ENCODE data around the gene POLD1.

Gene POLD1

DNA sequence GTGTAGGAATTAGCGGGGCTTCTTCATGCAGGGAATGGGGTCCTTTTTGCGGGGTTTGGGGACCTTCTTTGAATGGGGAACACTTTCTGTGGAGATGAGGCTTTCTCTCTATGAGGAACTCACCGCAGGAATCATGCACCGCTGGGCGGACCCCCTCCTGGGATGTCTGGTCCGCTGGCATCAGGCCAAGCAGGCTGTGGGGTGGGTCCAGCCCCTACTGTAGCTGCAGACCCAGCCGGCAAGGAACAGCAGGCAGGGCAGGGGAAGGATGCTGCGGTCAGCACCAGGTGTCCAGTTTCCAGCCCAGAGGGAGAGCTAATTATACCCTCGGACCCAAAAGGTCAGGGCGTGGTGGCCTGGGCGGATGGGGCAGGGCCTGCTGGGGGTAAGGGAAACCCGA, 50.4 kb downstream of the POLD1 start:
- peaks cover 36% of the 10 kb centered on the region for H3K36me3 ChIP-seq (ENCODE audit: control insufficient read depth, low read length)
- no peaks in the 10 kb centered on the region for H3K9me2 ChIP-seq (replicated peaks; ENCODE audit: control insufficient read depth, low read length)
- H4K20me1 ChIP-seq (ENCODE audit: control insufficient read depth, insufficient read depth, low read depth, low read length), result no peaks in the 10 kb centered on the region
- H3K4me1 ChIP-seq (ENCODE audit: control insufficient read depth, low read length), result peaks cover 61% of the 10 kb centered on the region
- peaks cover 35% of the 10 kb centered on the region for H3F3A ChIP-seq (ENCODE audit: control insufficient read depth, insufficient read depth)
- TF ChIP-seq EZH2phosphoT487 (IDR thresholded peaks at IDR 0.05; ENCODE audit: borderline replicate concordance, low read length), result no peak
- TF ChIP-seq CTCF (IDR thresholded peaks at IDR 0.05; ENCODE audit: low read depth, low read length, poor library complexity, severe bottlenecking), result no peak
- H3K4me2 ChIP-seq (ENCODE audit: low read length), result peak overlapping the region; percentile 84
- peak overlapping the region; percentile 80 for H3K4me3 ChIP-seq (ENCODE audit: low read length)
- H3K9me3 ChIP-seq (ENCODE audit: control insufficient read depth, insufficient read depth, low read length), result no peaks in the 10 kb centered on the region
- H3K27ac ChIP-seq (ENCODE audit: low read depth, low read length), result peak overlapping the region; percentile 96
- H3K27me3 ChIP-seq (ENCODE audit: control insufficient read depth, low read length), result no peaks in the 10 kb centered on the region
- peaks cover 12% of the 10 kb centered on the region for H3K79me2 ChIP-seq (ENCODE audit: control insufficient read depth, low read length)

GRCh38 chr19:50435221-50435620, 51.1 kb downstream of the POLD1 start:
- Histone ChIP-seq H3K9me2 (replicated peaks; ENCODE audit: control insufficient read depth, low read length) (no peaks in the 10 kb centered on the region), H3K9me3 (ENCODE audit: control insufficient read depth, insufficient read depth, low read length) (no peaks in the 10 kb centered on the region), H3K27me3 (ENCODE audit: control insufficient read depth, low read length) (no peaks in the 10 kb centered on the region), H3K4me2 (ENCODE audit: low read length) (peak overlapping the region; percentile 84), H4K20me1 (ENCODE audit: control insufficient read depth, insufficient read depth, low read depth, low read length) (no peaks in the 10 kb centered on the region), H3F3A (ENCODE audit: control insufficient read depth, insufficient read depth) (peaks cover 29% of the 10 kb centered on the region), H3K4me3 (ENCODE audit: low read length) (peak overlapping the region; percentile 80), H3K27ac (ENCODE audit: low read depth, low read length) (peak overlapping the region; percentile 96), H3K36me3 (ENCODE audit: control insufficient read depth, low read length) (peaks cover 36% of the 10 kb centered on the region), H3K79me2 (ENCODE audit: control insufficient read depth, low read length) (peaks cover 12% of the 10 kb centered on the region), H3K4me1 (ENCODE audit: control insufficient read depth, low read length) (peaks cover 54% of the 10 kb centered on the region)
- no peak for TF ChIP-seq CTCF (IDR thresholded peaks at IDR 0.05; ENCODE audit: low read depth, low read length, poor library complexity, severe bottlenecking)
- no peak for TF ChIP-seq EZH2phosphoT487 (IDR thresholded peaks at IDR 0.05; ENCODE audit: borderline replicate concordance, low read length)

- no peaks in the 10 kb centered on the region for H3K9me3 ChIP-seq (ENCODE audit: control insufficient read depth, insufficient read depth, low read length)
- H3F3A ChIP-seq (ENCODE audit: control insufficient read depth, insufficient read depth), result peaks cover 26% of the 10 kb centered on the region
- H3K27me3 ChIP-seq (ENCODE audit: control insufficient read depth, low read length), result no peaks in the 10 kb centered on the region
- no peak overlapping the region for H3K4me3 ChIP-seq (ENCODE audit: low read length)
- no peak for TF ChIP-seq CTCF (IDR thresholded peaks at IDR 0.05; ENCODE audit: low read depth, low read length, poor library complexity, severe bottlenecking)
- H3K4me1 ChIP-seq (ENCODE audit: control insufficient read depth, low read length), result peaks cover 50% of the 10 kb centered on the region
- H3K4me2 ChIP-seq (ENCODE audit: low read length), result peak overlapping the region; percentile 84; the same call in 1 of the 2 replicates
- H3K79me2 ChIP-seq (ENCODE audit: control insufficient read depth, low read length), result peaks cover 12% of the 10 kb centered on the region
- H4K20me1 ChIP-seq (ENCODE audit: control insufficient read depth, insufficient read depth, low read depth, low read length), result no peaks in the 10 kb centered on the region
- H3K36me3 ChIP-seq (ENCODE audit: control insufficient read depth, low read length), result peaks cover 36% of the 10 kb centered on the region
- no peaks in the 10 kb centered on the region for H3K9me2 ChIP-seq (replicated peaks; ENCODE audit: control insufficient read depth, low read length)
- H3K27ac ChIP-seq (ENCODE audit: low read depth, low read length), result no peak overlapping the region; the same call in 1 of the 2 replicates
These were observed 51.5 kb downstream of the POLD1 start for GRCh38 chr19:50435627-50436026.
